Colon (tissue), 2 donors: ENCODE data around the gene CENPW.

Experiments
- FAIRE-seq: peaks from 2 replicates; lab custom pipeline; 2012; peaks lifted over from hg19 to GRCh38; lab: Jason Lieb, UNC
- donor health status: control.
- donor health status: control.

CENPW gene

DNA sequence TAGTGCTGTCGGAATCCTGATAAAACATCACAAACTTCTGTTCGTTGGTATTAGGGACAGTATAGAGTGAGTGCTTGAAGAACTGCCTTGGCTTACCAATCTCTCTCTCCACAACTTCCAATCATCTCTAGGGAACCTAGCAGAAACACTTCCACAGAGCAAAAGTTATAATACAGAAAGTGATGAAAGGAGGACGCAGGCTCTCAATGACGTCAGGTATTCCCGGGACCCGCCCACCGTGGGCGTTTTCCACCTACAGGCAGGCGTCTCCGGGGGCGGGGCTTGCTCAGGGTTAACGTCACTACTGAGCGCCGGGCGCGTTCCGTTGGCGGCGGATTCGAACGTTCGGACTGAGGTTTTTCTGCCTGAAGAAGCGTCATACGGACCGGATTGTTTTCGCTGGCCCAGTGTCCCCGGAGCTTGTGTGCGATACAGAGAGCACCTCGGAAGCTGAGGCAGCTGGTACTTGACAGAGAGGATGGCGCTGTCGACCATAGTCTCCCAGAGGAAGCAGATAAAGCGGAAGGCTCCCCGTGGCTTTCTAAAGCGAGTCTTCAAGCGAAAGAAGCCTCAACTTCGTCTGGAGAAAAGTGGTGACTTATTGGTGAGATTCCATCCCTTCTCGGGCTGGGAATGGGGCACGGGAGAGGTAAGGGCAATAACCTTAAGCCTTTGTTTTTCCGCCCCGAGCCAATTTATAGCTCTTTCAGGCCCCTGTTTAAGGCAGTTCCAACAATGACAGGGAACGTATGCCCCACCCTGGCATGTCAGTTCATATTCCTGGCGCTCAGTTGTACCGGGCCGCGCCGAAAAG, at the start of gene CENPW:
CENPW (plus strand) TSS at position 320 of the 814 bp plus-strand sequence; CDS start at position 479, 159 bp downstream.
- FAIRE-seq = no peak

DNA sequence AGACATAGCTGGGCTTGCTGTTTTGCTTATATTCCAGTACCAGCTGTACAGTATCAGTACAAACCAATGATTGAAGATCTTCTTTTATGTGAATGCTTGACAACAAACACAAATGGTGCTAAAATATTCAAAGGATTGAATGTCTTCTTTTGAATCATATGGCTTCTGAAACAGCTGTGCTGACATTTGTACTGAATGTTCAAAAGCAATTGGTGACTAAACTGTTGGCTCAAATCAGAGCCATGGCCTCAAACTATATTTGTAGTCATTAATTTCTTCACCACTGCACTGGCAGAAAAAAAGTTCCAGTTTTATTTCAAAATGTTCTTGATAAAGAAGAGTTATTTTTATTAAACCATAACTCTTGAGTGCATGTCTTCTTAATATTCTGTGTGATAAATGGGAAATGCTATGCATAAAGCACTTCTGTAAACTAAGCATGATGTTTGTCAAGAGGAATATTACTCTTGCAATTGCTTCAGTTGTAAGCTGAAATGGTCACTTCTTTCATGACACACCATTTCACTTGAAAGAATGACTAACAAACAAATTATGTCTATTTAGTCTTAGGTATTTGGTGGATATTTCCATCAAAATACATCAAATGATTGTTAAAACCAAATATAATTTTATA, 45.9 kb upstream of the CENPW start:
- FAIRE-seq = no peak

GRCh38 chr6:126300126-126300525, 39.8 kb upstream of the CENPW start:
- no peak for FAIRE-seq

GRCh38 chr6:126300735-126301134, 39.2 kb upstream of the CENPW start:
- no peak for FAIRE-seq

DNA sequence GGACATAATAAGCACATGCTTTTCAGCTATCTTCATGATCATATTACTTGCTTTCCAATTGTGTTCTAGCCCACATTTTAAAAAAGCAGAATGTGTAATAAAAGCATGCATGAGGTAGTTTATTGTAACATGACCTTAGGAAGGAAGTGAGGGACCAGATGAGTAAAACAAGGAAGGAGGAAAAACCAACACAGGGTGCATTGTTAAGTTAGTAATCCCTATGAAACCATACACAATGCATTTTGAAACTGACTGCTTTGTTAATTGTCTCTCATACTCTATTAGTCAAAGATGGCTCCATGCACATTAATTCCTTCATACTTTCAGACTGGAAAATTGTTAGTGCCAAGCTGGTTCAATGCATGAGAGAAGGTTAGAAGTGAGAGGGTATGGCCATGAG, 37.7 kb upstream of the CENPW start:
- FAIRE-seq = no peak

- no peak for FAIRE-seq
Observed at GRCh38 chr6:126307849-126308248, 32.1 kb upstream of the CENPW start.

DNA sequence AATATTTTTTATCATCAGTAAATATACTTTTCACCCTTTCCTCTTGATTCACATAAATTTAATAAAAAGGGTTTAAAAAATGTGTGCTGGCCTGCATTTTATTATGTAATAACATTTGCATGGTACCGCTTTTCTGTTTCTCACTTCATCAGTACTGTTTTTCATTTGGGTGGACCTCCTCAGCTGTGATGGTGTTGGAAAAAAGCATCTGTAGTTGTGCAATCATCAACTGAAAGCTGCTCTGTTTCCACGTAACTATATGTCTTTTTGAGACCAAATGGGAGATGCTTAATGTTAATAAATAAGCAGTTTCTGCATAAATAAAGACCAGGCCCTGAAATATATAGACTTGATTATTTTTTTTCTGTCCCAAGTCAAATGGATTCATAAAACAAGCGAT, 31.6 kb upstream of the CENPW start:
- no peak for FAIRE-seq

- no peak for FAIRE-seq
Observed at GRCh38 chr6:126312013-126312665, 27.8 kb upstream of the CENPW start.

DNA sequence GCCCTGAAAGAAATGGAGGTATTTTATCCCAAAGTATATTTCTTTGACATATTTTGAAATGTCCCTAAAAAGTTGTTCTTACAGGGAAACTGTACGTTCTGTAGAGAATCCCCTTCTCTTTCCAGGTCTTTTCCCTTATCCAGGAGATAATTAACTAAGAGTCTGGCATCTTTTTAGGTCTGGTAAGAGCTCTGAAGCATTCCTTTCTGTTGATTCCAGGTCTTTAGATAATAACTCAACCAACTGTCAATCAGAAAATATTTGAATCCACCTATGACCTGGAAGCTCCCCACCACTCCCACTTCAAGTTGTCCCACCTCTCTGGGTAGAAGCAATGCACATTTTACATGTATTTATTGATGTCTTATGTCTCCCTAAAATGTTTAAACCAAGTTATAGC, 26.0 kb upstream of the CENPW start:
- FAIRE-seq = no peak

GRCh38 chr6:126318797-126319196, 21.1 kb upstream of the CENPW start:
- FAIRE-seq = no peak

- no peak for FAIRE-seq
Observed at GRCh38 chr6:126333729-126334128, 6.2 kb upstream of the CENPW start.

DNA sequence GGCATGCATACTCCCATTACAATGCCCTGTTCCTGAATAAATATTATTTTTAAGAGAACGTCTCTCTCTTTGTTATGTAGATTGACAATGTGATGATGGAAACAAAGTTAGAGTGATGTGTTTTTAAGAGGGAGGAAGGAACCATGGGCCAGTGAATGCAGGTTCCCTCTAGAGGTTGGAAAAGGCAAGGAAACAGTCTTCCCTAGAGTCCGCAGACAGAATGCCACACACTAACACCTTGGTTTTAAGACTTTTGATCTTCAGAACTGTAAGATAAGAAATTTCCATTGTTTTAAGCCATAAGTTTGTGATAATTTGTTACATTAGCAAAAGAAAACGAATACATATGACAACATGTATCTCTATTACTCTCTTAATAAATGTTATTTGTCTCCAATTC, 4.7 kb upstream of the CENPW start:
- FAIRE-seq = no peak

GRCh38 chr6:126337323-126337722, 2.6 kb upstream of the CENPW start:
- FAIRE-seq = no peak

- no peak for FAIRE-seq
Observed at GRCh38 chr6:126341126-126341525, 1.2 kb downstream of the CENPW start.

GRCh38 chr6:126344181-126344580, 4.3 kb downstream of the CENPW start:
- FAIRE-seq = no peak

- FAIRE-seq = no peak
Observed at GRCh38 chr6:126351960-126352359, 12.0 kb downstream of the CENPW start.

GRCh38 chr6:126352514-126352913, 12.6 kb downstream of the CENPW start:
- no peak for FAIRE-seq

- FAIRE-seq = no peak
Observed at GRCh38 chr6:126356526-126356925, 16.6 kb downstream of the CENPW start.

DNA sequence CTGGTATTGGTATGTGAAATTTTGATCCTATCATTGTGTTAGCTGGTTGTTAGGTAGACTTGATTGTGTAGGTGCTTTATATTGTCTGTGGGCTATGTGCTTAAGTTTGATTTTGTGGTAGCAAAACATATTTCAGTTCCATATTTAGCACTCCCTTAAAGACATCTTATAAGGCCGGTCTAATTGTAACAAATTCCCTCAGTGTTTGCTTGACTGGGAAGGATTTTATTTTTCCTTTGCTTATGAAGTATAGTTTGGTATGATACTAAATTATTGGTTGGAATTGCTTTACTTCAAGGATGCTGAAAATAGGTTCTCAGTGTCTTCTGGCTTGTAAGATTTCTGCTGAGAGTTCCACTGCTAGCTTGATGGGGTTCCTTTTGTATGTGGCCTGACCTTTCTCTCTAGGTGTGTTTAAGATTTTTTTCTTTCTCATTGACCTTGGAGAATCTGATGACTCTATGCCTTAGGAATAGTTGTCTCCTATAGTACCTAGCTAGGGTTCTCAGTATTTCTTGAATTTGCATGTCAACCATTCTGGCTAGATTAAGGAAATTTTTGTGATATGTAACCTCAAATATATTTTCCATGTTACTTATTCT, 20.1 kb downstream of the CENPW start:
- FAIRE-seq = no peak

GRCh38 chr6:126361832-126362440, 22.0 kb downstream of the CENPW start:
- no peak for FAIRE-seq

DNA sequence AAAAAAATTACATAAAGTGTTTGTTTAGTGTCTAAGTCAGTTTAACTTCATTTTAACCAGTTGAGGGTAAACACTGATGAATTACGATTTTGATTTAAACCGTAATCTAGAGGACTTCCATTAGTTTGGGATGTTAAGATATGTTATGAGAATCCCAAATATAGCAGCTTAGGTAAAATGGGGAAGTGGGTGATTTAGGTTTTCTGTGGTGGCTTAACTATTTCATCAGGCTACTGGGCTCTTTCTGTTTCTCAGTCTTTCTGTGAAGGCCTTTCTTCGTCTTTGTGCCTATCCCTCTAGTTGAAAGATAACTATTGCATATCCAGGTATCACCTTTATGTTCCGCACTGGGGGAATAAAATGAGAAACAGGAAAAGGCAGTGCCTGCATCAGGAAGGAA, 27.9 kb downstream of the CENPW start:
- no peak for FAIRE-seq

DNA sequence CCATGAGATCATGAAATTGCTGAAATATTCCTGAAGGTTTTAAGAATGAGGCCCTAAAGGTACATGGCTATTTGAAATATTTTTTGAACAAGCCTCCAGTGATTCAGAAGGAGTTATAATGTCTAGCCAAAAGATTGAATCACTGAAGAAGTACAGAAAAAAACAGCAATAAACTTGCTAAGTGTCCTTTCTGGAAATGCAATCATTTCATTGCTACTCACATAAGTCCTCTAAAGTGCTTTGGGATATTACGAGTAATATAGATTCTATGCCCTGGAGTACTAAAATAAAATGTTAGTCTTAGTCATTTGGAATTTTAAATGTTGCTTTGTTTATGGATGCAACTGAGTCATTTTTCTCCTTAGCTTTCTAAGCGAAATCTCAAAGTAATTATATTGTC, 32.7 kb downstream of the CENPW start:
- no peak for FAIRE-seq
